HEK293T (cell line): ENCODE data around the gene MIDN.

ENCODE experiments used
- ARNT ChIP-seq: fragments of 450-650 bp; IDR thresholded peaks from 2 replicates; pipeline ENCODE4 v1.6.1; 2017; ENCODE audit warnings: mild to moderate bottlenecking
- BHLHE40 ChIP-seq: fragments of 450-650 bp; IDR thresholded peaks from 2 replicates; pipeline ENCODE4 v1.6.1; 2016; ENCODE audit warnings: mild to moderate bottlenecking, moderate library complexity, borderline replicate concordance
- FOXA1 ChIP-seq: fragments of 450-650 bp; IDR thresholded peaks from 2 replicates; pipeline ENCODE4 v1.6.1; 2016; ENCODE audit warnings: mild to moderate bottlenecking
- FOXK2 ChIP-seq: fragments of 450-650 bp; IDR thresholded peaks from 2 replicates; pipeline ENCODE4 v1.6.1; 2016; ENCODE audit warnings: mild to moderate bottlenecking
- FOXM1 ChIP-seq: fragments of 450-650 bp; IDR thresholded peaks from 2 replicates; pipeline ENCODE4 v1.6.1; 2017; ENCODE audit warnings: mild to moderate bottlenecking, borderline replicate concordance
- L3MBTL2 ChIP-seq: fragments of 450-650 bp; conservative IDR thresholded peaks from 2 replicates; pipeline ENCODE4 v1.6.1; 2016; ENCODE audit warnings: mild to moderate bottlenecking
- LEF1 ChIP-seq: fragments of 450-650 bp; IDR thresholded peaks from 2 replicates; pipeline ENCODE4 v1.6.1; 2017; ENCODE audit warnings: mild to moderate bottlenecking, borderline replicate concordance
- NFRKB ChIP-seq: fragments of 450-650 bp; IDR thresholded peaks from 2 replicates; pipeline ENCODE4 v1.6.1; 2016; ENCODE audit warnings: mild to moderate bottlenecking, moderate library complexity
- SP1 ChIP-seq: fragments of 450-650 bp; IDR thresholded peaks from 2 replicates; pipeline ENCODE4 v1.6.1; 2017
- SUZ12 ChIP-seq: fragments of 450-650 bp; IDR thresholded peaks from 2 replicates; pipeline ENCODE4 v1.6.1; 2016; ENCODE audit warnings: mild to moderate bottlenecking
- ZNF384 ChIP-seq: fragments of 450-650 bp; IDR thresholded peaks from 2 replicates; pipeline ENCODE4 v1.6.1; 2016
- TF ChIP-seq, protein P1 (sequence below): fragments of 450-650 bp; IDR thresholded peaks from 2 replicates; pipeline ENCODE4 v1.6.1; 2016

DNA sequence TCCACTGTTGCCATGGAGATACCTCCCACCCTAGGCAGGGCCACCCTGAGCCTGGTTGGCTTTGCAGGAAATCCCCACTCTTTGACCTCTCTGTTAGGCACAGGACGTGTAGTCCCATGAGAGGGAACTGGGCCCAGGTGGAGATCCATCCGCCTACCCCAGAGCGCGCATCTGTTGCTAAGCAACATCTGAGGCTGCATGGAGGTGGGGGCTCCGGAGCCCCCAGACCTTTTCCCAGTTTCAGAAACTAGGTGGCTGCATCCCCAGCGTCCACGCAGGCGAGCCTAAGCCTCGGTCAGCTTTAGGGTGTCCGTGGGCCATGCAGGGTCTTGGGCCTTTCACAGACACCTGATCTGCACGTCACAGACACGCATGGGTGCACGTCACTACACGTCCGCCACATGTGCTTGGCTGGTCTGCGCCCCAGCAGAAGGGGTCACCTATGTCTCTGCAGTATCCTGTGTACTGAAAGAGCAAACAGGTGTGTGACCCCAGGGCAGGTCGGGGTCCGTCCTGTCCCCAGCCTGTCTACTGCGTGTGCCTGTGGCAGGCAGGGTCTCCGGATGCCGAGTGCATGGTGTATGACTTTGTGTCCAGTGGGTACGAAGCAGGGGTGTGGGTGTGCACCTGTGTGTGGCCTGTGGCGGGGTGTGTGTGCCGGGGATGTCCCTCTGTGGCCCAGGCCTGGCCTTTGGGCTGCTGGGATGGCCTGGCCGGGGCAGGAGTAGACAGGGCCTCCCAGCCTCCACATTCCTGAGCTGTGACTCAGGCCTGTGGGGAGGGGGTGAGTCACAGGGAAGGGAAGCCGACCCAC lies 16.6 kb downstream of the MIDN start:
- TF ChIP-seq ARNT, result no peak
- TF ChIP-seq LEF1, result no peak
- no peak for TF ChIP-seq SP1
- no peak for TF ChIP-seq FOXK2
- TF ChIP-seq SUZ12, result no peak
- no peak for TF ChIP-seq FOXA1
- TF ChIP-seq NFRKB, result no peak
- no peak for TF ChIP-seq L3MBTL2
- no peak for TF ChIP-seq BHLHE40
- TF ChIP-seq, protein P1, sequence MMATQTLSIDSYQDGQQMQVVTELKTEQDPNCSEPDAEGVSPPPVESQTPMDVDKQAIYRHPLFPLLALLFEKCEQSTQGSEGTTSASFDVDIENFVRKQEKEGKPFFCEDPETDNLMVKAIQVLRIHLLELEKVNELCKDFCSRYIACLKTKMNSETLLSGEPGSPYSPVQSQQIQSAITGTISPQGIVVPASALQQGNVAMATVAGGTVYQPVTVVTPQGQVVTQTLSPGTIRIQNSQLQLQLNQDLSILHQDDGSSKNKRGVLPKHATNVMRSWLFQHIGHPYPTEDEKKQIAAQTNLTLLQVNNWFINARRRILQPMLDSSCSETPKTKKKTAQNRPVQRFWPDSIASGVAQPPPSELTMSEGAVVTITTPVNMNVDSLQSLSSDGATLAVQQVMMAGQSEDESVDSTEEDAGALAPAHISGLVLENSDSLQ, result no peak
- TF ChIP-seq ZNF384, result no peak
- no peak for TF ChIP-seq FOXM1
